HG03280 (cell line): ENCODE results near the gene FCGR3A.
"Not testable (repeated sequence)": the region's sequence is repeated elsewhere in the genome, so short reads cannot be mapped to it uniquely, and the experiment has no call there.

Experiments
- ATAC-seq: cut with Tn5 transposase; IDR thresholded peaks from one replicate; pipeline ENCODE4 v1.9.1; 2021; ENCODE audit warnings: mild to moderate bottlenecking, moderate library complexity; ENCODE audit not compliant: unreplicated experiment

Gene FCGR3A

DNA sequence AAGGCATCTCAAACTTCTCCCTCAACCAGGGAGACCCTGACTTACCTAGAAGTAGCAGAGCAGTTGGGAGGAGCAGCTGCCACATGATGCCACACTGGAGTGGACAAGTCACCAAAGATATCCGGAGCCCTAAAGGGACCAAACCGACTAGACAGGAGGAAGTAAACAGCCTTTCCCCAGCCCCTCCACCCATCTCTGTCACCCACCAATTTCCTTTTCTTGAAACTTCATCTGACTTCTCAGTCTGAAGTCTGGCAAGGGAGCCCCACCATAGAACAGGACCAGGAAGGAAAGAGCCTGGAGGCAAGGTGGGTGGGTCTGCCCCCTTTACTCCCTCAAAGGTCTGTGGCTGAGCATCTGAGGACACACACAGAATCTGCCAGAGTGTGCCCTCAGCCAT, at the start of gene FCGR3A:
TSS of gene FCGR3A (minus strand) at position 167 of the 400 bp plus-strand sequence. CDS start at position 85, 82 bp downstream.
- ATAC-seq = no peak

DNA sequence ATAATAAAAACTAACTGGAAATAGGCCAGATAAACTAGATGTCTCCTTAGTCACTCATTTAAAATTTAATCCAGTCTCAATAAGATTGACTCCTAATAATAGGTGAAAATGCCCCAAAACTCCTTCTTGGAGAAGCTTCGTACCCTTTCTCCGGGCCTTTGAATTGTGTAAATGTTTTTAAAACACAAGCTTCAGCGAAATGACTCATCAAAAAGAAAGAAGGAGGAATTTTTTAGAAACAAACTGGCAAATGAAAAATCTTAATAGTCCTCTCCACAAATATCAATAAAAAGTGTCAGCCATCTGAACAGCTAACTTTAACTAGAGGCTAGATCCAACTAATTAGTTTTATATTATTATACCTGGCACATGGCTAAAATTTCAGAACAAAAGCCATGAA, 47.5 kb upstream of the FCGR3A start:
- ATAC-seq = not testable (repeated sequence)

DNA sequence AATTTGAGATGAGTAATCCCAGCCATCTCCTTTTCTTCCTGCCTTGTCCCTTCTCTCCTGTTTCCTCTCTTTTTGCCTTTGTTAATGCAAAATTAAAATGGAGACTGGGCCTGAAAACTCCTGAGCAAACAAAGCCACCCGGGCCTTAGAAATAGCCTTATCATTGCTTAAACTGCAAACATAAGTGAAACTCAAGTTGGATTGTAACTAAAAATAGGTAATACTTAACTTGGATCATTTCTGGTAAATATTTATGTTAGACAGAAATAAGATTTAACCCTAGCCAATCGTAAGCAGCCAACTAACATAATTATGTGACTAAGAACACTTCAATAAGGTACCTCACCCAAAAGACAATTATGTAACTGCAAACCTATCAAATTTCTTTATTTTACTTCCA, 46.0 kb upstream of the FCGR3A start:
- ATAC-seq = not testable (repeated sequence)

DNA sequence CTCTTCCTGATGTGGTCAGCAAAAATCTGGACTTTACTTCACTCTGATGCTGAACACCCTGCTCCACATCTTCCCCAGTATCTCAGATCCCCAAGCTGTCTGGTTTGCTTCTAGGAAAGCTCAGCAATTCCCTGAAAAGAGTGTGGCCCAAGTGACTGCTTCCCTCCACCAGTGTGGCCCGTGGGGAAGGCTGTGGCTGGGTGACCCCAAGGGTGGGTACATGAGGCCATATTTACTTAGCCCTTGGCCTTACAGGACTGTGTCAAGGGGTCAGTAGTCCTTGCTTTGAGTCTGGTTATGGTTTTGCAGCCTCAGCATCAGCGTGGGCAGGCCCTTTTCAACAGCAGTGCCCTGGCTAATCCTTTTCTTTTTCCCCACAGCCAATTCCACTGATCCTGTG, 45.6 kb upstream of the FCGR3A start:
- ATAC-seq = not testable (repeated sequence)

DNA sequence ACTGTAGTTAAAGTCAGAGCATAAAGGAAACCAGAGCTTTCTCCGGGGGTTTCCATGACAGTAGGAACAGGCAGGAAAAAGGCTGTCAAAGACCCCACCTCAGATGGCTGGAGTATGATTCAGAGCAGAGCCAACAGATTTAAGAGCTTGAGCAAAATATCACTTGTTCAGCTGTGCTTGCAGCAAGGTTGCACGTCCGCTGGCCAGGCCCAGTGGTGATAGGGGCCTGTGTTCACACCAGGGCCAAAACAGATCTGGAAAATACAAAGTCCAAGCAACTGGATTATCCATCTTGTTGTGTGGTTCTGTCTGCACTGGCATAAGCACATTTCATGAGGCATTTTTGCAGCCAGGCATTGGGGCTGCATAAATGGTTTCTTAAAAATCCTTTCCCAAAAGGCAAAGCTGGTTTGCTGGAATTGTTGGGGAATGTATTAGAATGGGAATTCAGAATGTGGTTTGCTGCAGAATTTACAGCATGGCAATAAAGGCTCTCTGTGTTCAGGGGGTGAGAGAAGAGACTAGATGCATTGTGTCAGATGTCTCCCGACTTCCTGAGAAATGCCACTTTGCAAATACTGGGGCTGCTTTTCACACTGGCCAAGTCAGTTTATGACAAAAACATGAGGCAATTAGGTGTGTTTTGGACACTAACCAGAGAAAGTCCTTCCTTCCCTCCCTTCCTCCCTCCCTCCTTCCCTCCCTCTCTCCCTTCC, 44.8 kb upstream of the FCGR3A start:
- ATAC-seq = not testable (repeated sequence)

DNA sequence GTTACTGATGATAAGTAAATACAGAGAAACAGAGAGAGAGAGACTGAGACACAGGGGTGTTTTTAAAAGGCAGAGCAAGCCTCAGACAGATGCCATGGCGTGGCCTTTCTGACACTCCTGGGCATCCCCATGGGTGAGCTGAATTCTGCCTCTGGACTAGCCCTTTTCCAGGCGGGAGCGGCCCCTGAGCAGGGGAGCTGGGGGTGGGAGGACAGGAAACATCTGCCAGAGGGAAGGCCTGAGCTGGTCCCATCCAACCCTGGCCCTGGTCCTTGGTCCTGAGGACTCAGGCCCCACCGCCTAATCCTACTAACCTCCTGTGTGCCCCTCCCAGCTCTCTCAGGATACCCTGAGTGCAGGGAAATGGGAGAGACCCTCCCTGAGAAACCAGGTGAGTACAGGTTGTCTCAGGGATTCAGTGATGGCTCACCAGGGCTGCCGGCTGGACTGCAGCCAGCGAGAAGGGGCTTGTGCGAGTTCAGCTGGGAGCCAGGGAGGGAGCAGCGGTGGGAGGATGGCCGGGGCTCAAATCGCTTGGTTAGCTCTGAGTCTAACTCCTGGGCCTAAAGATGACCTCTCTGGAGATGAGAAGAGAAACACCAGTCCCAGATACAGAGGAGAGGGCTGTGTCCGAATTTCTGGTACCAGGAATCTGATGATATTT, 43.6 kb upstream of the FCGR3A start:
- ATAC-seq = not testable (repeated sequence)

DNA sequence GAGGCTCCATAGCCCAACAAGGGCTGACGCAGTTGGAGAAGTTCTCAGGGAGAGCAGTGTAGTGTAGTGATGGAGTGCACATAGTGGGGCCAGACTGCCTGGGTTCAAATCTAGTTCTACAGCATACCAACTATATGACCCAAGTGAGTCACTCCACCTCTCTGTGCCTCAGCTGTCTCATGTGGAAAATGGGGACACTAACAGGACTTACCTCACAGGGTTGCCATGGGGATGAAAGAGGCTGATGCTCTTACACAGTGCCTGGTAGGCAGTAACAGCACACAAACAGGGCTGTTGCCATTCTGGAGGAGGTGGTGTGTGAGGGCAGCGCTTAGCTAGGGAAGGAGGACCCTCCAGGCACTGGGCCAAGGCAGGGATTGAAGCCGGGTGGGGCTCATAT, 43.0 kb upstream of the FCGR3A start:
- not testable (repeated sequence) for ATAC-seq

DNA sequence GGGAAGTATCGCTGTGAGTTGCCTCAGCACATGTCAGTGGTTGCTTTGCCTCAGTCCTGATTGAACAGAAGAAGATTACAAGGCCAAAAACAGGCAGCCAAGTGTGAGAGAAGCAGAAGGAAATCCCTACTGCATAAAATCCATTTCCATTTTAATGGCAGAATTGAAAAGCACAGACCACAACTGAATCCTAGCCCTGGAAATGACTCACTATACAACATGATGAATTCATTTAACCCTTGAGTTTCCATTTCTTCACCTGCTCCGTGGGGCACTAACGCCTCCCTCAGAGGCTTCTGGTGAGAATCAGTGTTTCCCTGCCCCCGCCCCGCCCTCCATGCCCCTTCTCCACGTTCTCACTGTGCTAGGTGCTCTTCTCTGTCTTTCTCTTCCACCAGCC, 40.3 kb upstream of the FCGR3A start:
- not testable (repeated sequence) for ATAC-seq

DNA sequence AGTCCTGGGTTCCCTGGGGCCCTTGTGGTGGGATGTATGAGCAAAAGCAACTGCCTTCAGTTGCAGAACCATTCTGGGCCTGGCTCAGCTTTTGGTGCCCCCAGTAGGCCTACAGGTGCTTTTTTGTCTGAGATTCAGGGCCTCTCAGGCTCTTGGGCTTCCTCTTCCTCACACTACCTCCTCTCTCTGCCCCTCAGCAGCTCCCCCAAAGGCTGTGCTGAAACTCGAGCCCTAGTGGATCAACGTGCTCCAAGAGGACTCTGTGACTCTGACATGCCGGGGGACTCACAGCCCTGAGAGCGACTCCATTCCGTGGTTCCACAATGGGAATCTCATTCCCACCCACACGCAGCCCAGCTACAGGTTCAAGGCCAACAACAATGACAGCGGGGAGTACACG, 39.7 kb upstream of the FCGR3A start:
- ATAC-seq = not testable (repeated sequence)

DNA sequence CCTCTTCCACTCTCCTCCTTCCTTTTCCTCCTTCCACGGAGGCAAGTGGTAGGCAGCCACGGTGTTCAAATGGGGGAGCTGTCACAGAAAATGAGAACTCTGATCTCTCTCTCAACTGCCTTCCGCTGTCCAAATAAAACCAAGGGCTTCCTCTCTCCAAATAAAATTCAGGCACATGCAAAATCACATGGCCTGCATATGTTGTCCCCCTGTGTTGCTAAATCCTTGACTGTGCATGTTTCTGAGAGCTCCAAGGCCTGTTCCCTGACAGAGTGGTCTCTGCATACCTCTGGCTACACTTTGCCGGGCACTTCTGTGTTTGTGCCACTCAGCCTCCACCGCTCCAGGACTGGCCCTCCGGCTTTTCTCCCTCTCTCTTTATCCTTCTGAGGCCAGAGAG, 39.0 kb upstream of the FCGR3A start:
- not testable (repeated sequence) for ATAC-seq

DNA sequence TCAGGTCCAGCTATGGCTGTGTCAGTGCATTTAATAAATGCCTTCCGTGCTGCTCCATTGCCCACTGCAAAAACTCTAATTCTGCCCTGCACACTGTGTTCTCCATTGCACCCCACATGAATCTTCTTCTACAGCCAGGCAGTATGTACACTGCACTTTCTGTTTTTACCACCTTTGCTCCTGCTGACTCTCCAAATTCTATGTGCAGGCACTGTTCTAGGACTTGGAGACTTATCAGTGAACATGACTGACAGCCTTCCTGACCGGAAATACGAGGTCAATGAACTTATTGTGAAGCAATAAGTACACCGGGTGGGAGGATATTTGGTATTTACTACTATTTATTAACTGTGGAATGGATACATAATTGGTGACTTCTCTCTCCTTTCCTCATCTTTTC, 33.3 kb upstream of the FCGR3A start:
- ATAC-seq = not testable (repeated sequence)

DNA sequence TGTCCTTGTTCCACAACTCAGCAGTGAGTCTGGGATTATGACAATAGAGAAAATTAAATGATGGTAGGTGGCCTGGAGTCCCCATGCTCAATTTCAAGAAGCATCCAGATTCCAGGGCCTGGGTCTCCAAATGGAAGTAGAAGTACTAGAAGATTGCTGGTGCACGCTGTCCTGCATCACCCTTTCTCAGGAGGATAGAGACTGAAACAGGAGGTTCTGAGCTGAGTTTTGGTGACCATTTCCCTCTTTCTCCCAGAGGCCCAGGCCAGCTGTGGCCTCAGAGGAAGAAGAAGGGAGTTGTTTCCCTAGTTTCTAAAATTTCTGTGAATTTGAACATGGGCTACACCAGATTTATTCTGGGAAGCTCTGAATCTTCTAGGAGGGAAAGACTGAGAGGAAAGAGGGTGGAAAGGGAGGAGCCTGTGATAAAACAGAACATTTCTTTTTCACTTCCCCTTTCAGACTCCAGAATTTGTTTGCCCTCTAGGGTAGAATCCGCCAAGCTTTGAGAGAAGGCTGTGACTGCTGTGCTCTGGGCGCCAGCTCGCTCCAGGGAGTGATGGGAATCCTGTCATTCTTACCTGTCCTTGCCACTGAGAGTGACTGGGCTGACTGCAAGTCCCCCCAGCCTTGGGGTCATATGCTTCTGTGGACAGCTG, 31.4 kb upstream of the FCGR3A start:
- peak; percentile 72 for ATAC-seq

DNA sequence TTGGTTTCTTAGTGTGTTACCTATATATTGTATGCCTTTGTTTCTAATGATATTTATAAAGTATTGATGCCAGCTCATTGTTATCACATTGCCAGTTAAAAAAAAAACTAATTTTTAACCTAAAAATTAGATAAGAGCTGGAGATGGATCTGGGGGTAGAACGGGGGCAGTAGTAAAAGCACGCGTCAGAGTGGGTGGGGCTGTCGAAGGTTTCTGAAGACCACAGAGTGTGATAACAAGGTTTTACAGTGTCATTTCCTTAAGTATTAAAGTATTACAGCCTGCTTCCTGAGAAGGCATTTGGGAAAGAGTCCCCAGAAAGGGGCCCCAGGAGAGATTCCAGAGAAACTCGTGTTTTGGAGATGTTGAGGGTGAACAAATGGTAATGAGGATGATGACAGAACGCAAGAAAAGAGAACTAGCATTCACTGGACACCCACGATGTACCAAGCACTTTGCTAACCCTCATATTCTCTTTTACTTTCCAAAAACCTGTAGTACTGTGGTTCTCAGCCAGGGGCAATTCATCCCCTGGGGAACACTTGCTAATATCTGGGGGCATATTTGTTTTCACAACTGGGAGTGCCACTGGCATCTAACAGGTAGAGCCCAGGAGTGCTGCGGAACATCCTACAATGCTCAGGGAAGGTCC, 30.4 kb upstream of the FCGR3A start:
- ATAC-seq = not testable (repeated sequence)

DNA sequence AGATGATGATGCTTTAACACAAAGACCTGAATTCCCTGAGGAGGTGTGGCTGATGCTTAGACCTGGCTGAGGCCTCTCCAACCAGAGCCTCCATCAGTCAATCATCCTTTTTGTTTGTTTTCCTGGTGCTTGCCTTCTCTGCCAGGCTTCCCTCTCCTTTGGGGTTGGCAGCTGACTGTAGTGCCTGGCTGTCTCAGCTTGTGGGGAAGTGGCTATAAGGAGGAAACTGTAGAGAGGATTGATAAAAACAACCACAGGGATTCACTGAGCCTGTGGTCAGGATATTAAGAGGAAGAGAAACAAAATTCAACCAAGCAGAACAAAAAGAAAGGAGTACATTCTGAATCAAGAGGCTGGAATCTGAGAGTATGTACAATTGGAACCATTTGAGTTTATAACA, 27.1 kb upstream of the FCGR3A start:
- not testable (repeated sequence) for ATAC-seq

DNA sequence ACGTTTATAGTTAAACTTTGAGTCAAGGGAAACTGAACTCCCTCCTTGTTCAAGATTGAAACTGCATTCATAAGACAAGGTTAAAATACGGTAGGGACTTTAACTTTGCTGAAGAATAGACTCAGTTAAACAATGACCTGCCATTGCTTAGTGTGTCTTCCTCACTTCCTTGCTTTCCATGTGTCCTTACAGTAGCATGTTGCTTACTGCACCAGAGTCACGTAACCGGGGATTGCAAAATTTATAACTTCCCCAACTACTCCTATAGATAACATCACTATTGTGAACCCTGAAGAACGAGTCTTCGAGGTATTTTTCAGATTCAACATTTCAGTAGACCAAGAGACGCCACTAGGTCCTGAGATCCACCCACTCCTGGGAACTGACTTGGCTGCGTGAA, 22.1 kb upstream of the FCGR3A start:
- not testable (repeated sequence) for ATAC-seq

DNA sequence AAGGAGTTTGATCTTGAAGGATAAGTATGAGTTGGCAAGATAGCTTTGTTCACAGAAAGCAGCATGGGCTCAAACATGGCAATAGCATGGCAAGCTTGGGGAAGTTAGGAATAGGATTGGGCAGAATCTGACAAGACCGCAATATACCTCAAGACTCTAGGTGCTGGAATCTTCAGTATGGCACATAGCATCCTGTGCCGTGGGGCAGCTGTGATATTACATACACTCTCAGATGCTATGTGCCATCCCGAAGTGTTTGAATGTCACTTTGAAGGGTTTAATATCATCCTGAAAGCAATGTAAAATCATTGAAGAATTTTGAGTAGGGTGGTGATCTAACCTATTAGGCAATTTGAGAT, 17.0 kb upstream of the FCGR3A start:
- not testable (repeated sequence) for ATAC-seq

DNA sequence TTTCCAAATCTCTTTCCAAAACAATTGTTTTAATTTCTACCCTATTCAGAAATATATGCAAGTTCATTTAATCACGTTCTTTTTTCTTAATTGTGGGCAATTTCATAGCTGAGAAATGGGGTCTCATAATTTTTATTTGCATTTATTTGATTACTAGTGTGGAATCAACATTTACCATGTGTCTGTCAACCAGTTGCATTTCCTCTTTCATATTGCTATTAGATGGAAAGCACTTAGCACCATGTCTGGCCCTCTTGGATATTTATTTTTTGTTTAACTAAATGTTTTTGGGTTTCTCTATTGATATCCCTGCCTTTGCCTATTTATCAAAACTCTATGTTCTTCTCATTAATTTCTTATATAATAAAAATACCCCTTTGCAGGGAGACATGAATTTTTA, 13.9 kb upstream of the FCGR3A start:
- ATAC-seq = not testable (repeated sequence)

DNA sequence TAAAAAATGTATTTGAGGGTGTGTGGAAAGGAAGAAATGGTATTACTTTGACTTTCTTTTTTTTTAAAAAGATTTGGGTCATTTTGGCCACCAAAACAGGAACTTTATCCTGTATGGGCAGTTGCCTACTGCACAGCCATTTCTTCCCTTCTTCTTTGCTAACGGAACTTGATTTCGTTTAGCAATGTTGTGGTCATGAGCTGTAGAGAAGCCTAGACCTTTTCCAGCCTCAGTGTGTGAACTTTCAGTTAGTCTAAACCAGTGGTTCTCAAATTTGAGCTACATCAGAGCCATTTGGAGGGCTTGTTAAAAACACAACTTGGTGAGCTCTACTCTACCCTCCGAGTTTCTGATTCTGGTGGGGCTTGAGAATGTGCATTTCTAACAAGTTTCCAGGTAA, 12.8 kb upstream of the FCGR3A start:
- not testable (repeated sequence) for ATAC-seq

DNA sequence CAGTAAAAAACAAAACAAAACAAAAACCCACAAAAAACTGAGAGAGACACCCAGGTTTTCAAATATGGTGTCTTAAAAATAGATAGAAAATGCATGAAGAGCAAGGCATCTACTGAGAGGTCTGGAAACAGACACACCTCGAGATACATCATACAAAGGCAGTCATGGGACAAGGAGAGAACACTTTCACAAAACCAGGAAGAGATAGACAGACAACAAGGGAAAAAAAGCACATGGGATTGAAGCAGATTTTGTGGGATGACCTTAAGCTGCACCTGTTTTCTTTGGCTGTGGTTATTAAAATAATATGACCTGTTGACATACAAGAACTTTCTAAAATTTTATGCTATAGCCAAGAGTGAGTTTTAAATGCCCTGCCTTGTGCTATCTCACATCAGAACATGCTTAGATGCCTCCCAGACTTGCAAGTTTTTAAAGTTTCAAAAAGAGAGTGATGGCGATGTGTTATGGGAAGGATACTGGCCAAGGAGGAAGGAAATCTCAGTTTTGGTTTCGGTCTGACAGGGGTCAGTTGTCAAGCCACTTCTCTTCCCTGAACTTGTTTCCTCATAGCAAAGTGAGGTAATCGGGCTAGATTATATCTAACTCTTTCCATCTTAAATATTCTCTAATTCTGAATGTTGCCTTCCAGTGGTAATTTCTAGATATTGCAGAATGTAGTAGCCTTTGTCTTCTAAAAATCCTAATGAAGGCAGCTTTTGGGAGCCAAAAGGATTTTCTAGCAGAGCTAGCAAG, 11.5 kb upstream of the FCGR3A start:
- not testable (repeated sequence) for ATAC-seq
